Subcutaneous abdominal adipose tissue (tissue), 5 donors: ENCODE data around the gene BTD.

Experiments
- H3K27ac ChIP-seq: one replicate; pipeline ENCODE4 v1.7.0; 2013; ENCODE audit warnings: low read depth, mild to moderate bottlenecking, inconsistent platforms, low read length, moderate library complexity
- H3K27me3 ChIP-seq, 5 donors: one replicate each; pipeline ENCODE4 v1.7.0; 2013; ENCODE audit warnings: low read length in 5 of 5, inconsistent platforms in 1 of 5; ENCODE audit not compliant: control insufficient read depth in 5 of 5, insufficient read depth in 4 of 5
- H3K36me3 ChIP-seq, 5 donors: one replicate each; pipeline ENCODE4 v1.7.0; 2013; ENCODE audit warnings: low read length in 5 of 5; ENCODE audit not compliant: control insufficient read depth in 5 of 5, insufficient read depth in 5 of 5
- H3K4me1 ChIP-seq, 5 donors: one replicate each; pipeline ENCODE4 v1.7.0; 2013; ENCODE audit warnings: low read length in 5 of 5, mild to moderate bottlenecking in 3 of 5, moderate library complexity in 1 of 5; ENCODE audit not compliant: control insufficient read depth in 5 of 5, insufficient read depth in 5 of 5
- H3K4me3 ChIP-seq, 5 donors: one replicate each; pipeline ENCODE4 v1.7.0; 2013; ENCODE audit warnings: low read length in 5 of 5, low read depth in 1 of 5
- H3K9ac ChIP-seq, 5 donors: one replicate each; pipeline ENCODE4 v1.7.0; 2013; ENCODE audit warnings: low read length in 5 of 5, mild to moderate bottlenecking in 4 of 5, moderate library complexity in 3 of 5
- H3K9me3 ChIP-seq, 5 donors: one replicate each; pipeline ENCODE4 v1.7.0; 2013; ENCODE audit warnings: low read length in 5 of 5; ENCODE audit not compliant: control insufficient read depth in 5 of 5
- donor health status: healthy.
- donor health status: healthy.
- donor health status: healthy.
- donor health status: healthy.
- donor health status: healthy.

Gene BTD

GRCh38 chr3:15601399-15602145, at the start of gene BTD, which contains the start of gene HACL1:
Gene BTD, plus strand, starts transcription at chr3:15601745. Its CDS starts 33,695 bp downstream, at chr3:15635440.
Gene HACL1, minus strand, starts transcription at chr3:15601569. Its CDS starts 106 bp downstream, at chr3:15601463.
- Histone ChIP-seq H3K36me3 (peaks cover 15 to 30% (median 18%) of the 10 kb centered on the region in 5 donors), H3K27ac (peak within 1 kb of the TSS; percentile 97), H3K9ac (peak within 1 kb of the TSS; percentile 81 to 96 (median 89)), H3K4me1 (peaks cover 14 to 59% (median 48%) of the 10 kb centered on the region in 5 donors), H3K27me3 (no peaks in the 10 kb centered on the region), H3K4me3 (peak within 1 kb of the TSS; percentile 89 to 100 (median 97)), H3K9me3 (no peaks in the 10 kb centered on the region)

- H3K27ac ChIP-seq = no peak overlapping the region
- H3K36me3 ChIP-seq = peaks cover 0 to 30% (median 9%) of the 10 kb centered on the region in 5 donors
Observed at GRCh38 chr3:15551902-15552301, 49.6 kb upstream of the BTD start.

GRCh38 chr3:15553749-15554148, 47.8 kb upstream of the BTD start:
- Histone ChIP-seq H3K27me3 (no peaks in the 10 kb centered on the region), H3K4me1 (peaks cover 0 to 5% (median 3%) of the 10 kb centered on the region in 5 donors), H3K9ac (no peak overlapping the region), H3K36me3 (peaks cover 0 to 33% (median 9%) of the 10 kb centered on the region in 5 donors), H3K27ac (no peak overlapping the region), H3K9me3 (no peaks in the 10 kb centered on the region), H3K4me3 (no peak overlapping the region)

More at GRCh38 chr3:15551902-15552301, 49.6 kb upstream of the BTD start:
- H3K9me3 ChIP-seq = no peaks in the 10 kb centered on the region
- no peak overlapping the region for H3K4me3 ChIP-seq
- H3K27me3 ChIP-seq = no peaks in the 10 kb centered on the region
- no peak overlapping the region for H3K9ac ChIP-seq
- H3K4me1 ChIP-seq = peaks cover 0 to under 1% (median 0%) of the 10 kb centered on the region in 5 donors

GRCh38 chr3:15556512-15556911, 45.0 kb upstream of the BTD start:
- H3K9ac ChIP-seq = no peak overlapping the region

GRCh38 chr3:15557511-15557946, 44.0 kb upstream of the BTD start:
- no peak overlapping the region for H3K4me3 ChIP-seq
- peaks cover 12 to 38% (median 25%) of the 10 kb centered on the region in 5 donors for H3K36me3 ChIP-seq
- peak overlapping the region in 2 of 5 donors; percentile 43 to 56 for H3K9ac ChIP-seq
- no peaks in the 10 kb centered on the region for H3K9me3 ChIP-seq
- peaks cover 0 to 14% (median 5%) of the 10 kb centered on the region in 5 donors for H3K4me1 ChIP-seq
- no peak overlapping the region for H3K27ac ChIP-seq
- no peaks in the 10 kb centered on the region for H3K27me3 ChIP-seq

More at GRCh38 chr3:15556512-15556911, 45.0 kb upstream of the BTD start:
- Histone ChIP-seq H3K27me3 (no peaks in the 10 kb centered on the region), H3K27ac (no peak overlapping the region), H3K4me1 (peaks cover 0 to 5% (median 3%) of the 10 kb centered on the region in 5 donors), H3K9me3 (no peaks in the 10 kb centered on the region), H3K36me3 (peaks cover 8 to 41% (median 22%) of the 10 kb centered on the region in 5 donors), H3K4me3 (no peak overlapping the region)

GRCh38 chr3:15558581-15558980, 43.0 kb upstream of the BTD start:
- Histone ChIP-seq H3K27me3 (no peaks in the 10 kb centered on the region), H3K9me3 (no peaks in the 10 kb centered on the region), H3K4me1 (peaks cover 0 to 25% (median 10%) of the 10 kb centered on the region in 5 donors), H3K36me3 (peaks cover 19 to 43% (median 32%) of the 10 kb centered on the region in 5 donors), H3K9ac (no peak overlapping the region), H3K27ac (no peak overlapping the region), H3K4me3 (no peak overlapping the region)

GRCh38 chr3:15562560-15562959, 39.0 kb upstream of the BTD start:
- Histone ChIP-seq H3K9ac (peak overlapping the region in 2 of 5 donors; percentile 15 to 41), H3K4me1 (peaks cover 0 to 31% (median 11%) of the 10 kb centered on the region in 5 donors), H3K4me3 (no peak overlapping the region), H3K27ac (peak overlapping the region; percentile 89), H3K9me3 (no peaks in the 10 kb centered on the region), H3K27me3 (no peaks in the 10 kb centered on the region), H3K36me3 (peaks cover 38 to 71% (median 53%) of the 10 kb centered on the region in 5 donors)

GRCh38 chr3:15563190-15563589, 38.4 kb upstream of the BTD start:
- H3K36me3 ChIP-seq = peaks cover 43 to 77% (median 59%) of the 10 kb centered on the region in 5 donors
- H3K4me1 ChIP-seq = peaks cover 0 to 29% (median 11%) of the 10 kb centered on the region in 5 donors
- no peak overlapping the region for H3K4me3 ChIP-seq
- H3K9ac ChIP-seq = peak overlapping the region in 1 of 5 donors; percentile 54
- no peaks in the 10 kb centered on the region for H3K27me3 ChIP-seq
- H3K27ac ChIP-seq = peak overlapping the region; percentile 89
- no peaks in the 10 kb centered on the region for H3K9me3 ChIP-seq

- no peak overlapping the region for H3K9ac ChIP-seq
- peaks cover 0 to 4% (median 0%) of the 10 kb centered on the region in 5 donors for H3K4me1 ChIP-seq
- H3K9me3 ChIP-seq = no peaks in the 10 kb centered on the region
- H3K36me3 ChIP-seq = peaks cover 34 to 53% (median 47%) of the 10 kb centered on the region in 5 donors
- H3K27me3 ChIP-seq = no peaks in the 10 kb centered on the region
- no peak overlapping the region for H3K4me3 ChIP-seq
- no peak overlapping the region for H3K27ac ChIP-seq
Observed at GRCh38 chr3:15572138-15572537, 29.4 kb upstream of the BTD start.

GRCh38 chr3:15575446-15575845, 26.1 kb upstream of the BTD start:
- Histone ChIP-seq H3K4me3 (no peak overlapping the region), H3K36me3 (peaks cover 23 to 42% (median 39%) of the 10 kb centered on the region in 5 donors), H3K9me3 (no peaks in the 10 kb centered on the region), H3K27ac (no peak overlapping the region), H3K4me1 (peaks cover 0 to 30% (median 16%) of the 10 kb centered on the region in 5 donors), H3K27me3 (no peaks in the 10 kb centered on the region), H3K9ac (no peak overlapping the region)
